NCI-H446 treated with DMSO at 0.1 percent for 48 hours (cell line): ENCODE measurements around the gene SP100.
"Not testable (repeated sequence)": the region's sequence is repeated elsewhere in the genome, so short reads cannot be mapped to it uniquely, and the experiment has no call there.

Source experiments
- DNase-seq: peaks from one replicate; lab custom pipeline; 2025; lab: John Stamatoyannopoulos, UW

The SP100 gene

GRCh38 chr2:230459216-230459615, 43.2 kb downstream of the SP100 start:
- no peak for DNase-seq

DNA sequence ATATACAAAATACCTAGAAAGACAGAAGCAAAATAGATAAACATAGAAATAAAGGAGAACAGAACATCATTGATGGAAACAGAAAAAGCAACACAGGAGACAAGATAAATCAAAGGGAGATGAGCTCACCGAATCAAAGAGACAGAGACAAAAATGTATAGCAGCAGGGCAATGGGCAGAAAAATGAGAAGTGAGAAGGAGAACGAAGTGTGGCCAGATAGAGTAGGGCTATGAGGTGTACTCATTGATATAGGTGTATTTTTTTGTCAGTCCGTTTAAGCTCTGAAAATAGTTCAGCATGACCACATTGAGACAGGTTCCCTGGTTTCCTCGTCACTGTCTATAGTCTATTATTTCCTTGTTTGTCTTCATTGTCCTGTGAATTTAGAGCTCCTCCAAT, 55.1 kb downstream of the SP100 start:
- DNase-seq, result no peak

DNA sequence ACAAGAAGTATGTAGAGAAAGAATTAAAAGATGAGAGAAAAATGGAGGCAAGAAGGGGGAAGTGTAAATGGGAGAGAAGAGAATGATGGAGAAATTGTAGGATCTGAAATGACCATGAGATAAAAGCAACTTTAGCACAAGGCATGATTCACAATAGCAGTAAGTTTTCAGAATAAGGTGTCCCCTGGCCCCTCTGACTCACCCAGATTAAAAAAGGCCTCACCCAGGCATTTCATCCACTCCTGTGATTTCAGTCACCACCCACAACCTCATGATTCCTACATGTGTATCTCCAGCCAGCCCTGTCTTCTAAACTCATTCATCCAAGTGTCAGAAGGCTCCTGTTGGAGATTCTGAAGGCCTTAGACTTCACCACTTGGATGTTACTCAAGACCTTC, 56.6 kb downstream of the SP100 start:
- no peak for DNase-seq

DNA sequence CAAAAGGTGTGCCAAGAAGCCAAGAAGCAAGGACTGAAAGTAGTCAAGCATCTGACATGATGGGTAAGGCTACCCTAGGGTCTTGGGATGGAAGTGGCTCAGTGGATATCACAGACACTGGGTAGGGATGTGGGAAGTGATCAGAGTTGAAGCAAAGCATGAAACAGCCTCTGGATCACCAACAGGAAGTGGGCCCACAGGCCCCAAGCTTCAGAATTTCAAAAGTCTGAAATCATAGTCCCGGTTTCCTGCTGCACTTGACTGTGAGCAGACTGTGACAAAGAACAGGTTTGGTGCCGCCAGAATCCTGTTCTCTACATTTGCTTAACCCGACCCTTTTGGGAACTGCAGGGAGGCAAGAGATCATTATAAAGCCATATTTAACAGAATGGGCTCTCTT, 57.4 kb downstream of the SP100 start:
- DNase-seq, result no peak

GRCh38 chr2:230475143-230475542, 59.1 kb downstream of the SP100 start:
- no peak for DNase-seq

GRCh38 chr2:230485801-230486341, 69.9 kb downstream of the SP100 start:
- DNase-seq, result no peak

DNA sequence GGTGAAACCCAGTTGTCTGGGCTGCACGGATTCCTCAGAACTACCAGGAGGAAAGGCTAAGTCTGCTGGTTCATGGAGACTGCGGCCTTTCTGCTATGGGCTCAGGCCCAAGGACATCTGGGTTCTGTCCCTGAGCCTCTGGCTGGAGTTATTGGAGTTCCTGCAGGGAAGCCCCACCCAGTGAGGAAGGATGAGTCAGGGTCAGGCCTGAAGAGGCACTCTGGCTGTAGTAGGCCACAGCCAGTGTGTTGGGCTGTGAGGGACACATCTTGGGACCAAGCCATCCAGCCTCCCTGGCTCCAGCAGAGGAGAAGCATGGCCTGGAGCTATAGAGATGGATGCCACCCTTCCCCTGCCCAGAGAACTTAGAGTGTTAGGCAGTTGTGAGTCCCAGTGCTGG, 75.2 kb downstream of the SP100 start:
- not testable (repeated sequence) for DNase-seq

GRCh38 chr2:230492107-230492506, 76.1 kb downstream of the SP100 start:
- DNase-seq, result no peak

DNA sequence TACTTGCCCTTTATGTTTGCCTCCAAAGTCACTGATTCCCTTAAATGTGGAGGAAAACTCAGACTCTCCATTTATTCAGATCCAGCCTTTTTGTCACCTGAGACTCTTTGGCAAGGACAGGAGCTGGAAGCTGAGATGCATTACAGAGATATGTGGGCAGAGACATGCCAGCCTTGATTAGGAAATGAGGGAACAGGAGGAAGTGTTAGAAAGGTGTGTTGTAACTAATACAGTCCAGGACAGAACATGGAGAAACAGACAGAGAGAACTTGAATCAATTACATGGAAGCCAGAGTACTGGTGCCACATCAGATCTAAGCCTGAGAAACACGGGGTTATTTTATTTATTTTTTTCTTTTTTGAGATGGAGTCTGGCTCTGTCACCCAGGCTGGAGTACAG, 79.0 kb downstream of the SP100 start:
- no peak for DNase-seq

DNA sequence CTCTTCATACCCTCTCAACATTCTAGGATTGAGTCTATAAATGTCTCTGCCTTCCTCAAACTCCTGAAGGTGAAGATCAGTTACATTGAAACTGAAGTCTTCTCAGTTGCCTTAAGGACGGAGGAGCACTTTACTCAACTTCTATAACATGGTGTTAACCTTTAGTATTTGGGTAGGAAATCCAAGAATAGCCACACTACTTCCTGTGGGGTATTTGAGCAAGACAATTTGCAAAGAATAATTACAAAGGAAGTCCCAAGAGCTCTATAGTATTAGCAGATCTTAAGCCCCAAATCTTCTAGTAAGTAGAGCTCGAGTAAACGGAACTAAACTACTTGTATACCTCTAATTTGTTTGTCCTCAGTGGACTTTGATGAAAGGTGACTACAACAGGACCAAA, 80.9 kb downstream of the SP100 start:
- DNase-seq, result no peak

GRCh38 chr2:230498506-230499107, 82.6 kb downstream of the SP100 start:
- no peak for DNase-seq

DNA sequence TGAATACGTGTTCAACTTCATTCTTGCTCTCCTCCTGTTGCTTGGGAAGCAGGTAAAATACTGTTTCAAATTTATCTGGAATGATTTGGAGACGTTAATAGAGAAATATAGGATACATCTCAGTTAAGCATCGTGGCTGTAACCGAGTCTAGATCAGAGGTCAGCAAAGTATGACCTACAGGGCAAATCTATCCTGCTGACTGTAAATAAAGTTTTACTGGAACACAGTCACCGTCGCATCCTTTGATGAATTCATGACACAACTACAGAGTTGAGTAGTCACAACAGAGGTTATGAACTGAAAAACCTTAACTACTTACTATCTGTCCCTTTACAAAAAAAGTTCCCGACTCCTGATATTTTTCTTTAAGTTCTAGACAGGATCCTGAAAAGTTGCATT, 86.6 kb downstream of the SP100 start:
- DNase-seq, result no peak

- no peak for DNase-seq
Measured at GRCh38 chr2:230503798-230504197, 87.8 kb downstream of the SP100 start.

GRCh38 chr2:230505162-230505561, 89.2 kb downstream of the SP100 start:
- no peak for DNase-seq

- no peak for DNase-seq
Measured at GRCh38 chr2:230512955-230513748, 97.2 kb downstream of the SP100 start.

DNA sequence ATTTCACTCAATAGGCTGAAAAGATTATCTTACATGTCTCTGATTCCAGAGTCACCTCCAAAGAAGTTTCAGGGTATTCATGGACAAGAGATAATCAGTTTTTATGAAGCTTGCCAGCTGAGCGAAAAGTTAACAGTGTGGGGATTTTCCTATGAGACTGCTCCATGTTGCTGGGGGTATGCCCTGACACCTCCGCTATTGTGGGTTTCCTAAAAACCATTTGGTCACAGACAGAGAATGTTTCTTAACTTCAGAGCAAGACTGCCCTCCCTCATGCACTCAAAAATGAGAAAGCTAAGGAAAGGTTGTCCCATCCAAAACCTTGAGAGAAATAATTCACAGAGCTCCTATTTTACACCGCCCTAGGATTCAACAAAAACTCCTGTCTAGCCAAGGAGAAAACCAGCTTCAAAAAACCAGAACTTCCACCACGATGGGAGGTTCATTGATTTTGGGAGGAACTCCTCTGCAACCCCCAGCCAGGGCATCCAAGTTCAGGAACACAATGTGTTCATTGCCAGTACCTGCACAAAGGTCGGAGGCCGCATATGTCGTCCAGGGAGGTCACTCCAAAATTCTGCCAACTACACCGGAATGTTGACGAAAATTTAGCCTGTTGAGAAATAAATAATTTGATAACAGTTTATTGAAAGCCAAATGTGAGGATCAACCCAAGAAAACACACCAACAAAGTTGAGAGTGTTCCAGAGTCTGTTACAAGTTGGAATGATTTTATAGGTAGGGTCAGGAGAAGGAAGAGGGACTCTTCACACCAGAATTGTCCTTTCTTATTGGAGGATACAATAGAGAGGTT, 104.3 kb downstream of the SP100 start:
- DNase-seq, result no peak

DNA sequence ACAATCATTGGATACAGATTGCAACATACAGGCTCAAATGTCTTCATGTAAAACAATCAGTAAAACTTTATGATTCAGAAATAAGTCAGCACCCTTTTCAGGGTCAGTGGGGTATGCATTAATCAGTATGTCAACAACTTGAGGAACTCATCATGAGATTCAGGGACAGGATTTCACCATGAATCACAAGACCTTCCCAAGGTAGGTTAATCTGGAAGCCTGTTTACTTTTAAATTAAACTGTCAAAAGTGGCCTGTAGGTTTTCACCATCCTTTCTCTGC, 104.8 kb downstream of the SP100 start:
- no peak for DNase-seq

- no peak for DNase-seq
Measured at GRCh38 chr2:230521386-230521785, 105.4 kb downstream of the SP100 start.

DNA sequence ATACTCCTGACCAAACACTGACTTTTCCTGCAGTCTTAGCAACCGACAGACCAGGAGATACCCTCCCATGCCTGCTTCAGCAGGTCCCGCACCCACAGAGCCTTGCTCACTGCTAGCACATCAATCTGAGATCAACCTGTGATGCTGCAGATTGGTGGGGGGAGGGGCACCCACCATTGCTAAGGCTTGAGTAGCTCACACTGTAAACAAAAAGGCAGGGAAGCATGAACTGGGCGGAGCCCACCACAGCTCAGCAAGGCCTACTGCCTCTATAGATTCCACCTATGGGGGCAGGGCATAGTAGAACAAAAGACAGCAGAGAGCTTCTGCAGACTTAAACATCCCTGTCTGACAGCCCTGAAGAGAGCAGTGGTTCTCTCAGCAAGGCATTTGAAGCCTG, 109.7 kb downstream of the SP100 start:
- no peak for DNase-seq

DNA sequence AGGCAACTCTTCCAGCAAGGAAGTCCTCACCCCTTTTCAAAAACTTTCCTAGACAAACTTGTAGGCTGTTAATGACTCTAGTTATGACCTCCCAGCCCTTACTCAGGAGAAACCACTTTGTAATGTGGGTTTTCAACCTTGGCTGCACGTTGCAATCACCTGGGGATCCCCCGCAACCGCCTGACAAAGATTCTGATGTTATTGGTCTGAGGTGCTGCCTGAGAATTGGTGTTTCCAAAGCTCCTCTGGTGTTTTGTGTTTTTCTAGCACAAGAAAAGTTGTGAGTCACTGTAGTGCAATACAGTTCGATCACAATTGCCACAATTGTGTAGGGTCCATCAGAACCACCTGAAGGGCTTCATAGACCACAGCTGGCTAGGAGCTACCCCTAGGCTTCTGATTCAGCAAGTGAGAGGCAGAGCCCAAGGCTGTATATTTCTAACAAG, 121.6 kb downstream of the SP100 start:
- no peak for DNase-seq

GRCh38 chr2:230540332-230540731, 124.3 kb downstream of the SP100 start:
- DNase-seq, result no peak

DNA sequence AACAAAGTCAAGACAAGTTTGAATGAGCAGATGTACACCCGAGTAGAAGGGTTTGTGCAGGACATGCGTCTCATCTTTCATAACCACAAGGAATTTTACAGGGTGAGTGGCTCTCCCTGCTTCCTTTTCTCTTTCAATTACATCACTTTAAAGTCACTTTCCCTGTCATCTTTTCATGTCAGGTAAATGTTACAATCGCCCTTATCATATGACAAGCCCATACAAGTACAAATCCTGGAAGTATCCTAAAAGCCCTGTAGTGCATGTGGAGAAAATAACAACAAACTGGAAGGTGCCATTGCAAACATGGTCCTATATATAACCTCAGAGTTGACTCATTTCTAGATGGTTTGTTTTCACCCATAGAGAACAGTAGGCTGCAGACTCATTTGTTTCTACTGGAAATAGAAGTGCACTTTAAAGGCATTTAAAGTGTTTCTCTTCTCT, 126.0 kb downstream of the SP100 start:
- no peak for DNase-seq

DNA sequence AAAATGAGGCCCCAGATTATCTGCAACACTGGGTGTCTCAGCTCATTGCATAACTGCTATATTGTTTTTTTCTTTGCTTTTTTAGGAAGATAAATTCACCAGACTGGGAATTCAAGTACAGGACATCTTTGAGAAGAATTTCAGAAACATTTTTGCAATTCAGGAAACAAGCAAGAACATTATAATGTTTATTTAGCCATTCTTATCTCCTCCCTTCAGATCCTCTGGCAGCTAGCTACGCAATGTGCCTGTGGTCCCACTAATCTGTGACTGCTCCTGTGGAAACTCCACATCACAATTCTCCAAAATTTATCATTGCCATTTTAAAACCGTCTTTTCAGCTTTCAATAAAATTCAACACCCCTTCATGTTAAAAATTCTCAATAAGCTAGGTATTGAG, 126.8 kb downstream of the SP100 start:
- DNase-seq, result no peak
